Hematopoietic multipotent progenitor cell (in vitro differentiated cells): ENCODE results near the gene PSME2. TPM values are rescaled to one million over a fixed set of nuclear protein-coding genes. Genes with fewer than 3 reads are reported as not detected.

ENCODE experiments used
- DNase-seq, 3 donors: peaks; one replicate each; pipeline ENCODE4 v3.0.0-alpha.2; 2011 to 2015; ENCODE audit warnings: low read depth in 2 of 3, low spot score in 2 of 3
- small RNA-seq: library from RNA; depleted of rRNA; stranded (forward); fragments of <200 nt; gene quantifications from one replicate; pipeline ENCODE3, GENCODE V24; 2012
- total RNA-seq: library from RNA; depleted of rRNA; stranded (reverse); fragments of >200 nt; gene quantifications from one replicate; pipeline ENCODE4 v1.2.3, GENCODE V29; 2012

PSME2 gene
- total RNA-seq, 1 donor, result 38.0 TPM

GRCh38 chr14:24095271-24096068 lies 50.9 kb downstream of the PSME2 start:
- DNase-seq, result peak in 2 of 3 donors; percentile 49 to 57

GRCh38 chr14:24094841-24095270 lies 51.6 kb downstream of the PSME2 start:
- DNase-seq, result peak in 1 of 3 donors; percentile 25

- DNase-seq, result peak in 2 of 3 donors; percentile 76 to 85
Observed at GRCh38 chr14:24093901-24094840, 52.2 kb downstream of the PSME2 start, which contains the start of gene PCK2. Gene PCK2 (plus strand): TSS chr14:24094311. CDS start chr14:24094406, 95 bp downstream.

Small RNAs within 50 kb of the gene (small RNA-seq; reads per million reads assigned to genes)
- gene AL136295.4, result not detected
- gene IPO4, result not detected
- not detected for gene IRF9
- gene RNA5SP383, result not detected

Other genes starting within 250 kb of the PSME2 start
- gene DHRS4, start 192.8 kb downstream of the PSME2 start, total RNA-seq, result 44.4 TPM
- 26.9 TPM for gene DHRS4L2, start 157.7 kb downstream of the PSME2 start, total RNA-seq
- gene CARMIL3, start 94.6 kb downstream of the PSME2 start, total RNA-seq, result 1.3 TPM
- gene CPNE6, start 75.0 kb downstream of the PSME2 start, total RNA-seq, result not detected
- gene PCK2, start 52.3 kb downstream of the PSME2 start, total RNA-seq, result 24.8 TPM
- 138 TPM for gene DCAF11, start 31.8 kb downstream of the PSME2 start, total RNA-seq
- 5.7 TPM for gene NRL, start 31.7 kb downstream of the PSME2 start, total RNA-seq
- gene FITM1, start 16.0 kb downstream of the PSME2 start, total RNA-seq, result 2.7 TPM
- 153 TPM for gene PSME1, start 10.4 kb downstream of the PSME2 start, total RNA-seq
- 14.3 TPM for gene EMC9, start 5.0 kb downstream of the PSME2 start, total RNA-seq
- gene RNF31, start 888 bp upstream of the PSME2 start, total RNA-seq, result 103 TPM
- gene IRF9, start 14.7 kb upstream of the PSME2 start, total RNA-seq, result 112 TPM
- 47.1 TPM for gene REC8, start 25.5 kb upstream of the PSME2 start, total RNA-seq
- gene IPO4, start 42.2 kb upstream of the PSME2 start, total RNA-seq, result 59.8 TPM
- gene TM9SF1, start 48.8 kb upstream of the PSME2 start, total RNA-seq, result 64.9 TPM
- under 0.01 TPM for gene TSSK4, start 59.1 kb upstream of the PSME2 start, total RNA-seq
- 13.7 TPM for gene CHMP4A, start 66.9 kb upstream of the PSME2 start, total RNA-seq
- 21.5 TPM for gene MDP1, start 69.5 kb upstream of the PSME2 start, total RNA-seq
- 55.2 TPM for gene NEDD8, start 85.8 kb upstream of the PSME2 start, total RNA-seq
- 78.9 TPM for gene GMPR2, start 86.3 kb upstream of the PSME2 start, total RNA-seq
- 65.4 TPM for gene TINF2, start 96.0 kb upstream of the PSME2 start, total RNA-seq
- 1.1 TPM for gene TGM1, start 116.6 kb upstream of the PSME2 start, total RNA-seq
- 36.9 TPM for gene RABGGTA, start 125.0 kb upstream of the PSME2 start, total RNA-seq
- 31.0 TPM for gene DHRS1, start 153.2 kb upstream of the PSME2 start, total RNA-seq
- gene NOP9, start 153.2 kb upstream of the PSME2 start, total RNA-seq, result 28.8 TPM
- 20.2 TPM for gene CIDEB, start 161.4 kb upstream of the PSME2 start, total RNA-seq
- 15.1 TPM for gene LTB4R2, start 163.5 kb upstream of the PSME2 start, total RNA-seq
- gene LTB4R, start 164.9 kb upstream of the PSME2 start, total RNA-seq, result 13.5 TPM
- 3.8 TPM for gene ADCY4, start 188.5 kb upstream of the PSME2 start, total RNA-seq
- gene RIPK3, start 193.4 kb upstream of the PSME2 start, total RNA-seq, result 20.2 TPM
- 0.54 TPM for gene NFATC4, start 221.6 kb upstream of the PSME2 start, total RNA-seq